Retina (tissue), 1 donor: ENCODE results near the gene UBL4A.
"Not testable (repeated sequence)": the region's sequence is repeated elsewhere in the genome, so short reads cannot be mapped to it uniquely, and the experiment has no call there.

Source experiments
- DNase-seq: peaks from one replicate; pipeline ENCODE4 v3.0.0-alpha.2; 2016

The UBL4A gene

GRCh38 chrX:154507673-154508383 is 21.4 kb upstream of the UBL4A start:
- no peak for DNase-seq

GRCh38 chrX:154506483-154507332 is 20.3 kb upstream of the UBL4A start:
- no peak for DNase-seq

GRCh38 chrX:154505734-154506133 is 19.3 kb upstream of the UBL4A start:
- DNase-seq, result no peak

GRCh38 chrX:154502989-154503388 is 16.6 kb upstream of the UBL4A start:
- DNase-seq, result no peak

GRCh38 chrX:154502098-154502497 is 15.7 kb upstream of the UBL4A start:
- DNase-seq, result no peak

GRCh38 chrX:154501423-154501822 is 15.0 kb upstream of the UBL4A start:
- not testable (repeated sequence) for DNase-seq

- DNase-seq, result not testable (repeated sequence)
These were observed 10.2 kb upstream of the UBL4A start for GRCh38 chrX:154496591-154497137.

GRCh38 chrX:154495472-154495922 is 9.1 kb upstream of the UBL4A start:
- DNase-seq, result no peak

- no peak for DNase-seq
These were observed 8.3 kb upstream of the UBL4A start for GRCh38 chrX:154494715-154495114.

- peak; percentile 86 for DNase-seq
These were observed 4.1 kb upstream of the UBL4A start, which contains the start of gene SLC10A3 for GRCh38 chrX:154490414-154491083. SLC10A3 (minus strand) TSS chrX:154490629; CDS start chrX:154488940, 1,689 bp downstream.

- DNase-seq, result peak; percentile 34
These were observed 3.6 kb upstream of the UBL4A start for GRCh38 chrX:154490021-154490413.

GRCh38 chrX:154489182-154489581 is 2.8 kb upstream of the UBL4A start:
- DNase-seq, result no peak

GRCh38 chrX:154488336-154489075 is 2.1 kb upstream of the UBL4A start:
- no peak for DNase-seq

- no peak for DNase-seq
These were observed 1.3 kb upstream of the UBL4A start for GRCh38 chrX:154487518-154488290.

- DNase-seq, result peak; percentile 55
These were observed 391 bp downstream of the UBL4A start for GRCh38 chrX:154486052-154486395.

GRCh38 chrX:154485150-154486051 is 1.0 kb downstream of the UBL4A start:
- no peak for DNase-seq

GRCh38 chrX:154484255-154485149 is 1.9 kb downstream of the UBL4A start:
- no peak for DNase-seq

GRCh38 chrX:154483325-154483724 is 3.1 kb downstream of the UBL4A start:
- no peak for DNase-seq

- no peak for DNase-seq
These were observed 3.6 kb downstream of the UBL4A start for GRCh38 chrX:154482786-154483185.
